Bronchial epithelial cell (primary cell): Measurements from ENCODE around the gene ATP6V0A4. TPM values are rescaled to one million over a fixed set of nuclear protein-coding genes. Genes with fewer than 3 reads are reported as not detected.

Source experiments
- DNase-seq: peaks from one replicate; pipeline ENCODE4 v3.0.0-alpha.2; 2010; ENCODE audit warnings: low read depth
- FAIRE-seq: peaks from 2 replicates; lab custom pipeline; 2011; peaks lifted over from hg19 to GRCh38; lab: Jason Lieb, UNC
- H3K27me3 ChIP-seq: 2 replicates; pipeline ENCODE4 v1.5.1; 2011; ENCODE audit warnings: low read length; ENCODE audit not compliant: control insufficient read depth, insufficient read depth
- H3K36me3 ChIP-seq: 2 replicates; pipeline ENCODE4 v1.5.1; 2011; ENCODE audit warnings: low read length; ENCODE audit not compliant: control insufficient read depth, insufficient read depth
- H3K4me3 ChIP-seq: 2 replicates; pipeline ENCODE4 v1.5.1; 2011; ENCODE audit warnings: mild to moderate bottlenecking, low read depth, low read length, control low read depth
- total RNA-seq: library from RNA; depleted of rRNA; stranded (reverse); fragments of >200 nt; gene quantifications from 2 replicates; pipeline ENCODE4 v1.2.1, GENCODE V29; 2014
- TF ChIP-seq, protein P1 (sequence below): IDR thresholded peaks from 2 replicates; pipeline ENCODE4 v1.5.1; 2011; ENCODE audit warnings: mild to moderate bottlenecking, moderate library complexity, low read length, control low read depth, inconsistent platforms; ENCODE audit not compliant: insufficient read depth, severe bottlenecking

ATP6V0A4 gene
- total RNA-seq, 1 donor from 2014 or later: not detected

GRCh38 chr7:138748666-138749065, 49.3 kb downstream of the ATP6V0A4 start:
- Histone ChIP-seq H3K27me3 (no peaks in the 10 kb centered on the region), H3K4me3 (no peak overlapping the region), H3K36me3 (no peaks in the 10 kb centered on the region)
- TF ChIP-seq, protein P1, sequence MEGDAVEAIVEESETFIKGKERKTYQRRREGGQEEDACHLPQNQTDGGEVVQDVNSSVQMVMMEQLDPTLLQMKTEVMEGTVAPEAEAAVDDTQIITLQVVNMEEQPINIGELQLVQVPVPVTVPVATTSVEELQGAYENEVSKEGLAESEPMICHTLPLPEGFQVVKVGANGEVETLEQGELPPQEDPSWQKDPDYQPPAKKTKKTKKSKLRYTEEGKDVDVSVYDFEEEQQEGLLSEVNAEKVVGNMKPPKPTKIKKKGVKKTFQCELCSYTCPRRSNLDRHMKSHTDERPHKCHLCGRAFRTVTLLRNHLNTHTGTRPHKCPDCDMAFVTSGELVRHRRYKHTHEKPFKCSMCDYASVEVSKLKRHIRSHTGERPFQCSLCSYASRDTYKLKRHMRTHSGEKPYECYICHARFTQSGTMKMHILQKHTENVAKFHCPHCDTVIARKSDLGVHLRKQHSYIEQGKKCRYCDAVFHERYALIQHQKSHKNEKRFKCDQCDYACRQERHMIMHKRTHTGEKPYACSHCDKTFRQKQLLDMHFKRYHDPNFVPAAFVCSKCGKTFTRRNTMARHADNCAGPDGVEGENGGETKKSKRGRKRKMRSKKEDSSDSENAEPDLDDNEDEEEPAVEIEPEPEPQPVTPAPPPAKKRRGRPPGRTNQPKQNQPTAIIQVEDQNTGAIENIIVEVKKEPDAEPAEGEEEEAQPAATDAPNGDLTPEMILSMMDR: no peak
- DNase-seq: no peak
- no peak for FAIRE-seq

DNA sequence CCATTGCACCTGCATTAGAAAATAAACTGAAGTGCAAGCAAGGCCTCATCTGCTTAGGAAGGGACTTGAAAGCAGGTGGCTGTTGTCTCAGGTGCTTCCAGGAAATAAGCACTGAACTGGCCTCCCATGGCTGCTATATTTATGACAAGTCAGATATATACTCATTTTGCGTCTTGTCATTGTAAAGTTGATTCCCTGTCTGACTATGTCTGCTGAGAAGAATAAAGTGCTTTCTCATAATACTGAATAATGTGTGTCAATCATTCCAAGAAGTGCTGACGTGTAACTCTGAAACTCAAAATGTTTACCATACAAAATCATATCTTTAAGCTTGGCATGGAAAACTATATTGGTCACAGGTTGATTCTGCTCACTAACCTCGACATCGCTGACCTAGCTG, 51.9 kb downstream of the ATP6V0A4 start:
- Histone ChIP-seq H3K27me3 (no peaks in the 10 kb centered on the region), H3K4me3 (no peak overlapping the region), H3K36me3 (no peaks in the 10 kb centered on the region)
- no peak for DNase-seq
- TF ChIP-seq, protein P1: no peak
- no peak for FAIRE-seq

- TF ChIP-seq, protein P1: no peak
- no peak for DNase-seq
- FAIRE-seq: no peak
These were observed 52.8 kb downstream of the ATP6V0A4 start for GRCh38 chr7:138745189-138745588.

DNA sequence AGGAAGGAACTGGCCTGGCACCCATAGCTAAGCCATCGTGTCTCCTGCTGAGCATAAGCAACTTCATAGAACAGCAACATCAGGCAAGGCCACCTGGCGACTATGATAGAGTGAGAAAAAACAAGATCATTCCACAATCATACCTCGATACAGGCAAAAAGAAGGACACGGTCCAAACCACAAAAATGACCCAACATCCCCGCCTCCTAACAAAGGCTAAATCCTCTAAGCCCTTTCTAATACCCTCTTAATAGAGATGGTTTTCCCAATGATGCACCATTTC, 56.6 kb downstream of the ATP6V0A4 start:
- H3K36me3 ChIP-seq: no peaks in the 10 kb centered on the region
- TF ChIP-seq, protein P1: no peak
- FAIRE-seq (no peak), DNase-seq (no peak)
- no peak overlapping the region for H3K4me3 ChIP-seq
- no peaks in the 10 kb centered on the region for H3K27me3 ChIP-seq

More at GRCh38 chr7:138745189-138745588, 52.8 kb downstream of the ATP6V0A4 start:
- H3K4me3 ChIP-seq: no peak overlapping the region
- no peaks in the 10 kb centered on the region for H3K36me3 ChIP-seq
- H3K27me3 ChIP-seq: no peaks in the 10 kb centered on the region

GRCh38 chr7:138739859-138740258, 58.1 kb downstream of the ATP6V0A4 start:
- no peak overlapping the region for H3K4me3 ChIP-seq
- FAIRE-seq (no peak), DNase-seq (no peak)
- no peaks in the 10 kb centered on the region for H3K36me3 ChIP-seq
- H3K27me3 ChIP-seq: no peaks in the 10 kb centered on the region
- TF ChIP-seq, protein P1: no peak

- peak; percentile 75 for DNase-seq
- no peaks in the 10 kb centered on the region for H3K36me3 ChIP-seq
- H3K4me3 ChIP-seq: no peak overlapping the region
- TF ChIP-seq, protein P1: peak; percentile 93
- FAIRE-seq: no peak
- H3K27me3 ChIP-seq: no peaks in the 10 kb centered on the region
These were observed 59.3 kb downstream of the ATP6V0A4 start for GRCh38 chr7:138738551-138739335.
